HG03520 (cell line): ENCODE measurements around the gene TMEM18.

Experiments
- ATAC-seq: cut with Tn5 transposase; IDR thresholded peaks from one replicate; pipeline ENCODE4 v1.9.1; 2021; ENCODE audit warnings: mild to moderate bottlenecking, moderate library complexity; ENCODE audit not compliant: unreplicated experiment

TMEM18 gene

GRCh38 chr2:673615-674320, 3.4 kb downstream of the TMEM18 start:
- ATAC-seq: no peak

- ATAC-seq: no peak
Observed at GRCh38 chr2:673016-673415, 4.2 kb downstream of the TMEM18 start.

- ATAC-seq: no peak
Observed at GRCh38 chr2:672606-672905, 4.7 kb downstream of the TMEM18 start.

- no peak for ATAC-seq
Observed at GRCh38 chr2:671787-672605, 5.2 kb downstream of the TMEM18 start.

GRCh38 chr2:671072-671471, 6.1 kb downstream of the TMEM18 start:
- no peak for ATAC-seq

- no peak for ATAC-seq
Observed at GRCh38 chr2:670637-671036, 6.6 kb downstream of the TMEM18 start.

GRCh38 chr2:669323-669722, 7.9 kb downstream of the TMEM18 start:
- ATAC-seq: no peak

GRCh38 chr2:668000-668398, 9.2 kb downstream of the TMEM18 start:
- no peak for ATAC-seq

GRCh38 chr2:667332-667999, 9.7 kb downstream of the TMEM18 start:
- no peak for ATAC-seq

GRCh38 chr2:666441-666840, 10.8 kb downstream of the TMEM18 start:
- ATAC-seq: no peak

GRCh38 chr2:665340-666073, 11.7 kb downstream of the TMEM18 start:
- ATAC-seq: no peak

- no peak for ATAC-seq
Observed at GRCh38 chr2:664063-664462, 13.1 kb downstream of the TMEM18 start.

- ATAC-seq: no peak
Observed at GRCh38 chr2:663221-663620, 14.0 kb downstream of the TMEM18 start.

- no peak for ATAC-seq
Observed at GRCh38 chr2:661360-661635, 15.9 kb downstream of the TMEM18 start.

- ATAC-seq: no peak
Observed at GRCh38 chr2:660586-661359, 16.4 kb downstream of the TMEM18 start.

- no peak for ATAC-seq
Observed at GRCh38 chr2:660029-660428, 17.2 kb downstream of the TMEM18 start.

GRCh38 chr2:658426-658825, 18.8 kb downstream of the TMEM18 start:
- no peak for ATAC-seq

- ATAC-seq: no peak
Observed at GRCh38 chr2:657766-658165, 19.4 kb downstream of the TMEM18 start.

- ATAC-seq: no peak
Observed at GRCh38 chr2:656676-657075, 20.5 kb downstream of the TMEM18 start.

- no peak for ATAC-seq
Observed at GRCh38 chr2:655626-656025, 21.6 kb downstream of the TMEM18 start.

GRCh38 chr2:654896-655295, 22.3 kb downstream of the TMEM18 start:
- ATAC-seq: no peak
